ENCODE results near the gene BRD7.

Gene BRD7

DNA sequence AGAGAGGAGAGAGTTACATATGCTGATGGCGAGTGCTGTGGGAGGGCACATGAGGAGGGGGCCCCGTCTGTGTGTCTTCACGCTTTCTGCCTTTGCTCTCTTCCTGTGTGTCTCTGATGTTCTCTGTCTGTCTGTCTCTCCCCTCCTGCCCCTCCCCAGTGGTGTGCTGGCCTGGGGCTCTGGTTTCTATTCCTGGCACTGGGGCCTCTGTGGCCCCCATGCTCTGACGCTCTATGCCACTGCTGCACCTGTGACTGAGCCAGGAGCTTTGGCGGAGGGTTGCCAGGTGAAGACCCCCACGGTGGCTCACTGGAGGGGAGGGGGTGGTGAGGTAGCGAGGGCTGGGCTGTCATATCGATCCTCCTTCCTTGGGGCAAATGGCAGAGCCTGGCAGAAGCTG lies 24.6 kb upstream of the BRD7 start:
- no peaks in the 10 kb centered on the region for H3K9me3 ChIP-seq (ENCODE audit: insufficient read depth, low read length)
- H3F3A ChIP-seq (ENCODE audit: insufficient read depth): no peaks in the 10 kb centered on the region
- H3K27me3 ChIP-seq (ENCODE audit: low read length): no peaks in the 10 kb centered on the region
- H3K27ac ChIP-seq (ENCODE audit: low read depth, low read length): no peak overlapping the region
- H2AFZ ChIP-seq (ENCODE audit: low read depth, low read length, severe bottlenecking): no peak overlapping the region
- H4K20me1 ChIP-seq (ENCODE audit: low read depth, low read length): no peaks in the 10 kb centered on the region
- no peak for TF ChIP-seq EZH2phosphoT487 (conservative IDR thresholded peaks at IDR 0.05; ENCODE audit: low read length)
- TF ChIP-seq, protein P1, sequence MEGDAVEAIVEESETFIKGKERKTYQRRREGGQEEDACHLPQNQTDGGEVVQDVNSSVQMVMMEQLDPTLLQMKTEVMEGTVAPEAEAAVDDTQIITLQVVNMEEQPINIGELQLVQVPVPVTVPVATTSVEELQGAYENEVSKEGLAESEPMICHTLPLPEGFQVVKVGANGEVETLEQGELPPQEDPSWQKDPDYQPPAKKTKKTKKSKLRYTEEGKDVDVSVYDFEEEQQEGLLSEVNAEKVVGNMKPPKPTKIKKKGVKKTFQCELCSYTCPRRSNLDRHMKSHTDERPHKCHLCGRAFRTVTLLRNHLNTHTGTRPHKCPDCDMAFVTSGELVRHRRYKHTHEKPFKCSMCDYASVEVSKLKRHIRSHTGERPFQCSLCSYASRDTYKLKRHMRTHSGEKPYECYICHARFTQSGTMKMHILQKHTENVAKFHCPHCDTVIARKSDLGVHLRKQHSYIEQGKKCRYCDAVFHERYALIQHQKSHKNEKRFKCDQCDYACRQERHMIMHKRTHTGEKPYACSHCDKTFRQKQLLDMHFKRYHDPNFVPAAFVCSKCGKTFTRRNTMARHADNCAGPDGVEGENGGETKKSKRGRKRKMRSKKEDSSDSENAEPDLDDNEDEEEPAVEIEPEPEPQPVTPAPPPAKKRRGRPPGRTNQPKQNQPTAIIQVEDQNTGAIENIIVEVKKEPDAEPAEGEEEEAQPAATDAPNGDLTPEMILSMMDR (IDR thresholded peaks at IDR 0.05; ENCODE audit: insufficient read depth, low read length, poor library complexity, severe bottlenecking): no peak
- H3K4me3 ChIP-seq (ENCODE audit: insufficient read depth, low read length, poor library complexity, severe bottlenecking): no peak overlapping the region
- H3K9me2 ChIP-seq (replicated peaks; ENCODE audit: insufficient read depth, low read length): no peaks in the 10 kb centered on the region
- H3K36me3 ChIP-seq (ENCODE audit: low read length): no peaks in the 10 kb centered on the region
- H3K79me2 ChIP-seq (ENCODE audit: insufficient read depth, low read length): no peaks in the 10 kb centered on the region
- H3K4me2 ChIP-seq (ENCODE audit: low read depth, low read length, poor library complexity, severe bottlenecking): no peak overlapping the region
- no peak overlapping the region for H3K9ac ChIP-seq (ENCODE audit: low read length)

DNA sequence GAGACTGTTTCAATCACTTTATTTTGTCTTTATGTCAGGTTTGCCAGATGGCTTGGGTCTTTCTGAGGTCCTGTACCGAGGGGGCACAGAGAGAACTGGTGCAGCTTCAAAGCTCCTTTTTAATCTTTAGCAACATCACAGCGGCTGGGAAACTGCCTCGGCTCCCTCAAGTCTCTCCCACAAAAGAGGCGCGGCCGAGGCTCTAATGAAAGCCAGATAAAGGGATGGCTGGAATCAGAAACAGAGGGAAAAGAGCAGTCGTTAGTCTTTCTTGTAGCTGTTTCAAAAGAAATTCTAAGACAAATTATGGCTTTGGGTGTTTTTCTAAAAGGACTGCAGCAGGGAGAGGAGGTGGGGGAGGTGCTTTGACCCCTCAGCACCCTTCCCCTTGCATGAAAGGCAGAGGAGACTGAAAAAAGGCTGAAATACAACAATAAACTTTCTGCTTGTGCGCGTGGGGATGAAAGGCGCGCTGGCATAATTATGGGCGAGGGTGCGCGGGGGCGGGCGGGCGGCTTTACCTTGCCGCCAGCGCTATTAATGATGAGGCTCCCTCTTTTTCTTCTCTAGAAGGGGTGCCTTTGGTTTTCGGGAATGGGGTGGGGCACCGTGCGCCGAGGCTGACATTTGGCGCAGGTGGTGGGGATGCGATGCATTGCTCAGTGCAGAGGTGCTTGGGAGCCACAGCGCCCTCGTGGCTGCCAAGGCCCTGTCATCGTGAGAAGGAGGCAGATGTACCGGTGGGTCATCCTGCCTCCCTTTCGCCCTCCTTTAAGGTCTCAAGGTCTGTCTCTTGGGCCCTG lies 22.3 kb upstream of the BRD7 start:
- H3K27me3 ChIP-seq (ENCODE audit: low read length): no peaks in the 10 kb centered on the region
- no peaks in the 10 kb centered on the region for H3K36me3 ChIP-seq (ENCODE audit: low read length)
- H3K9me2 ChIP-seq (replicated peaks; ENCODE audit: insufficient read depth, low read length): no peaks in the 10 kb centered on the region
- no peaks in the 10 kb centered on the region for H3F3A ChIP-seq (ENCODE audit: insufficient read depth)
- H3K27ac ChIP-seq (ENCODE audit: low read depth, low read length): no peak overlapping the region
- no peaks in the 10 kb centered on the region for H3K9me3 ChIP-seq (ENCODE audit: insufficient read depth, low read length)
- no peaks in the 10 kb centered on the region for H4K20me1 ChIP-seq (ENCODE audit: low read depth, low read length)
- TF ChIP-seq EZH2phosphoT487 (conservative IDR thresholded peaks at IDR 0.05; ENCODE audit: low read length): no peak
- TF ChIP-seq, protein P1 (IDR thresholded peaks at IDR 0.05; ENCODE audit: insufficient read depth, low read length, poor library complexity, severe bottlenecking): no peak
- H3K4me3 ChIP-seq (ENCODE audit: insufficient read depth, low read length, poor library complexity, severe bottlenecking): no peak overlapping the region
- H3K4me2 ChIP-seq (ENCODE audit: low read depth, low read length, poor library complexity, severe bottlenecking): no peak overlapping the region
- H3K79me2 ChIP-seq (ENCODE audit: insufficient read depth, low read length): no peaks in the 10 kb centered on the region
- H2AFZ ChIP-seq (ENCODE audit: low read depth, low read length, severe bottlenecking): no peak overlapping the region
- H3K9ac ChIP-seq (ENCODE audit: low read length): no peak overlapping the region

DNA sequence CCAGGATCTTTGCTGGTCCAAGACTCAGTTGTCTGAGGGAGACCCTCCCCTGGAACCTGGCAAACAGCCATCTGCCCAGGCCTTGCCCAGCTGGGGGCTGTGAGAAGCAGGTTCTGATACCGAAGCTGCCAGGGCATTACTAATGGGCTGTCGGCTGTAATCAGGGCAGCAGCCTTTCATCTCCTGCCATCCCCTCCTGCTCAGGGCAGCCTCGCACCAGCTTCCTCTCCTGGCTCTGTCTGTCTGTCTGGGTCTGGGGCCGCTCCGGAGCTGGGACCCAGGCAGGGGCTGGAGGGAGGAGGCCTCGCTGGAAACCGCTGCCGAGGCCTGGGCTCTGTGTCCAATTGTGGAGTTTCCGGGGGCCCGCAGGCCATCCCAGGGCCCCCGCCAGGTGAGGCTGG lies 21.6 kb upstream of the BRD7 start:
- Histone ChIP-seq H3K9me3 (ENCODE audit: insufficient read depth, low read length) (no peaks in the 10 kb centered on the region), H3K27me3 (ENCODE audit: low read length) (no peaks in the 10 kb centered on the region), H2AFZ (ENCODE audit: low read depth, low read length, severe bottlenecking) (no peak overlapping the region), H3K36me3 (ENCODE audit: low read length) (no peaks in the 10 kb centered on the region), H3F3A (ENCODE audit: insufficient read depth) (no peaks in the 10 kb centered on the region), H3K27ac (ENCODE audit: low read depth, low read length) (no peak overlapping the region), H3K4me3 (ENCODE audit: insufficient read depth, low read length, poor library complexity, severe bottlenecking) (no peak overlapping the region), H3K9ac (ENCODE audit: low read length) (no peak overlapping the region), H3K9me2 (replicated peaks; ENCODE audit: insufficient read depth, low read length) (no peaks in the 10 kb centered on the region), H3K4me2 (ENCODE audit: low read depth, low read length, poor library complexity, severe bottlenecking) (no peak overlapping the region), H4K20me1 (ENCODE audit: low read depth, low read length) (no peaks in the 10 kb centered on the region), H3K79me2 (ENCODE audit: insufficient read depth, low read length) (no peaks in the 10 kb centered on the region)
- TF ChIP-seq, protein P1 (IDR thresholded peaks at IDR 0.05; ENCODE audit: insufficient read depth, low read length, poor library complexity, severe bottlenecking): no peak
